SK-N-SH (cell line): ENCODE measurements around the gene TMEM209. TPM values are rescaled to one million over a fixed set of nuclear protein-coding genes. Genes with fewer than 3 reads are reported as not detected.
"Not testable (repeated sequence)": the region's sequence is repeated elsewhere in the genome, so short reads cannot be mapped to it uniquely, and the experiment has no call there.

Experiments used
- CTCF ChIA-PET: fragments of 300-600, 350-600 bp; formaldehyde crosslinking; extraction: SDS; loops from one replicate; lab custom pipeline; 2021; lab: Yijun Ruan, JAX
- POLR2A ChIA-PET: fragments of 350-600 bp; sonication (Branson Sonifier 250); formaldehyde crosslinking; extraction: SDS; loops from one replicate; lab custom pipeline; 2020; ENCODE audit warnings: antibody characterized with exemption, inconsistent platforms; lab: Yijun Ruan, JAX
- DNase-seq: peaks from one replicate; pipeline ENCODE4 v3.0.0; 2012
- H2AFZ ChIP-seq: fragments of 200-600 bp; sonication (generic); 2 replicates; pipeline ENCODE4 v1.8.1; 2016; ENCODE audit warnings: antibody characterized with exemption, mild to moderate bottlenecking, low read depth
- H3F3A ChIP-seq: fragments of 200-600 bp; sonication (generic); replicated peaks from 2 replicates; pipeline ENCODE3; 2016; ENCODE audit warnings: antibody characterized with exemption, mild to moderate bottlenecking; ENCODE audit not compliant: insufficient read depth
- H3K27ac ChIP-seq, 2 experiments: fragments of 200-500 bp in 1 of 2; fragments of 200-600 bp in 1 of 2; sonication (Bioruptor generic) in 1 of 2; sonication (generic), shearing (Covaris generic) in 1 of 2; 2 replicates each; pipeline versions ENCODE4 v1.5.1 to v1.6.1; 2014 to 2016; ENCODE audit warnings: low read depth in 2 of 2, inconsistent platforms in 1 of 2, low read length in 1 of 2, mild to moderate bottlenecking in 1 of 2, mixed read lengths in 1 of 2
- H3K27me3 ChIP-seq: fragments of 200-600 bp; sonication (generic), shearing (Covaris generic); 2 replicates; pipeline ENCODE4 v1.6.1; 2016; ENCODE audit warnings: mixed run types; ENCODE audit not compliant: insufficient read depth
- H3K36me3 ChIP-seq, 2 experiments: fragments of 200-500 bp in 1 of 2; fragments of 200-600 bp in 1 of 2; sonication (Bioruptor generic) in 1 of 2; sonication (generic) in 1 of 2; replicated peaks in 1 of 2; 2 replicates each; pipeline versions ENCODE3 to v1.5.1; 2014 to 2016; ENCODE audit warnings: low read length in 1 of 2, mild to moderate bottlenecking in 1 of 2; ENCODE audit not compliant: insufficient read depth in 2 of 2, control insufficient read depth in 1 of 2
- H3K4me1 ChIP-seq, 2 experiments: fragments of 200-500 bp in 1 of 2; fragments of 200-600 bp in 1 of 2; sonication (Bioruptor generic) in 1 of 2; sonication (generic), shearing (Covaris generic) in 1 of 2; 2 replicates each; pipeline versions ENCODE4 v1.5.1 to v1.6.1; 2014 to 2016; ENCODE audit warnings: low read depth in 1 of 2, low read length in 1 of 2, mixed run types in 1 of 2; ENCODE audit not compliant: insufficient read depth in 2 of 2, control insufficient read depth in 1 of 2
- H3K4me2 ChIP-seq: fragments of 200-600 bp; sonication (generic), shearing (Covaris generic); 2 replicates; pipeline ENCODE4 v1.6.1; 2017; ENCODE audit warnings: mixed run types
- H3K4me3 ChIP-seq, 2 experiments: fragments of 200-500 bp in 1 of 2; fragments of 200-600 bp in 1 of 2; sonication (Bioruptor generic) in 1 of 2; sonication (generic), shearing (Covaris generic) in 1 of 2; 2 replicates each; pipeline versions ENCODE4 v1.5.1 to v1.8.1; 2014 to 2016; ENCODE audit warnings: low read depth in 2 of 2, inconsistent platforms in 1 of 2, low read length in 1 of 2, mild to moderate bottlenecking in 1 of 2, mixed read lengths in 1 of 2, moderate library complexity in 1 of 2
- H3K79me2 ChIP-seq: fragments of 200-600 bp; sonication (generic); 2 replicates; pipeline ENCODE4 v1.8.1; 2017; ENCODE audit warnings: mild to moderate bottlenecking; ENCODE audit not compliant: insufficient read depth
- H3K9ac ChIP-seq: fragments of 200-600 bp; sonication (generic); 2 replicates; pipeline ENCODE4 v1.6.1; 2017; ENCODE audit warnings: mixed run types
- H3K9me2 ChIP-seq: fragments of 200-600 bp; sonication (generic); 2 replicates; pipeline ENCODE4 v1.6.1; 2017; ENCODE audit warnings: mixed run types
- H3K9me3 ChIP-seq: fragments of 200-600 bp; sonication (generic); 2 replicates; pipeline ENCODE4 v1.6.1; 2017; ENCODE audit warnings: mixed run types, mild to moderate bottlenecking, moderate library complexity
- H4K20me1 ChIP-seq: fragments of 200-600 bp; sonication (generic); 2 replicates; pipeline ENCODE4 v1.6.1; 2017; ENCODE audit warnings: mild to moderate bottlenecking, mixed run types; ENCODE audit not compliant: insufficient read depth
- CHD2 ChIP-seq: fragments of 150-350 bp; IDR thresholded peaks from 2 replicates; pipeline ENCODE4 v1.6.1; 2018; ENCODE audit warnings: low read length; ENCODE audit not compliant: partially characterized antibody
- EP300 ChIP-seq, 2 experiments: IDR thresholded peaks; 2 replicates each; pipeline versions ENCODE4 v1.4.0 to v1.6.1; 2012; ENCODE audit warnings: borderline replicate concordance in 1 of 2, low read depth in 1 of 2, low read length in 1 of 2
- FOSL2 ChIP-seq: IDR thresholded peaks from 2 replicates; pipeline ENCODE4 v1.4.0; 2012; ENCODE audit warnings: low read depth, mild to moderate bottlenecking, moderate library complexity, borderline replicate concordance
- FOXJ3 ChIP-seq: sonication (generic); formaldehyde crosslinking; IDR thresholded peaks from 2 replicates; pipeline ENCODE4 v1.5.1; 2020; ENCODE audit warnings: mild to moderate bottlenecking, missing genetic modification reagents
- FOXM1 ChIP-seq: IDR thresholded peaks from 2 replicates; pipeline ENCODE4 v1.4.0; 2012; ENCODE audit warnings: low read depth, mild to moderate bottlenecking
- GABPA ChIP-seq: IDR thresholded peaks from 2 replicates; pipeline ENCODE4 v1.4.0; 2012; ENCODE audit warnings: low read depth, mild to moderate bottlenecking
- JUND ChIP-seq: IDR thresholded peaks from 2 replicates; pipeline ENCODE4 v1.4.0; 2012
- NFIC ChIP-seq: IDR thresholded peaks from 2 replicates; pipeline ENCODE4 v1.4.0; 2012; ENCODE audit warnings: borderline replicate concordance
- PBX3 ChIP-seq: IDR thresholded peaks from 2 replicates; pipeline ENCODE4; 2012
- POLR2AphosphoS5 ChIP-seq: IDR thresholded peaks from 2 replicates; pipeline ENCODE4 v1.6.1; 2012; ENCODE audit warnings: low read depth, low read length
- RXRA ChIP-seq: IDR thresholded peaks from 2 replicates; pipeline ENCODE4 v1.4.0; 2012; ENCODE audit warnings: low read depth, mild to moderate bottlenecking, borderline replicate concordance
- TCF12 ChIP-seq: IDR thresholded peaks from 2 replicates; pipeline ENCODE4 v1.4.0; 2012
- ZBTB33 ChIP-seq: IDR thresholded peaks from 2 replicates; pipeline ENCODE4 v1.4.0; 2012; ENCODE audit warnings: low read depth, borderline replicate concordance
- WGBS: methylation state at CpG from one replicate; pipeline ENCODE4 v1.1.6; 2017; ENCODE audit warnings: low lambda C conversion rate; 5-methylcytosine and 5-hydroxymethylcytosine counted together
- polyA plus RNA-seq, 3 experiments: library from polyadenylated mRNA; depleted of rRNA; stranded (reverse); fragments of >200 nt; gene quantifications; 2 replicates each; pipeline ENCODE4 v1.2.3, GENCODE V29; 2012

The TMEM209 gene
- polyA plus RNA-seq, 1 of the 3 experiments (the other 2 are of a cell fraction): 14.9 TPM

GRCh38 chr7:130227883-130228575 lies 22.8 kb upstream of the TMEM209 start:
- Histone ChIP-seq H3K36me3 (no peaks in the 10 kb centered on the region), H3K9ac (no peak overlapping the region), H3K79me2 (no peaks in the 10 kb centered on the region), H3K9me2 (no peaks in the 10 kb centered on the region), H3K9me3 (no peaks in the 10 kb centered on the region), H4K20me1 (no peaks in the 10 kb centered on the region), H3K4me2 (no peak overlapping the region), H3K4me1 (peaks cover 0 to 11% of the 10 kb centered on the region in 2 experiments; a peak in 2 of 4 replicates), H3F3A (no peaks in the 10 kb centered on the region), H2AFZ (no peak overlapping the region), H3K4me3 (no peak overlapping the region), H3K27me3 (no peaks in the 10 kb centered on the region), H3K27ac (peak overlapping the region in 1 of 2 experiments; percentile 89; a peak in 2 of 4 replicates)
- CTCF ChIA-PET: interaction anchor here (1.4 to 1.5 kb wide), 2 partner anchors 9 to 530 kb away, joined by 4 read pairs; no protein-coding TSS in a partner anchor
- TF ChIP-seq ZBTB33 (no peak), EP300 (IDR thresholded peaks at IDR 0.05; ENCODE audit: borderline replicate concordance in 1 of 2, low read depth in 1 of 2, low read length in 1 of 2) (peak in 1 of 2 experiments; percentile 40; a peak in 1 of 4 replicates), FOXM1 (no peak), POLR2AphosphoS5 (peak; percentile 73), TCF12 (peak; percentile 81), RXRA (0 out of 2 replicates have a peak, but pooled peaks have one; percentile 4)
- DNase-seq: peak; percentile 63
- WGBS: 19% methylated on average over 1 of the region's 1 CpG
- POLR2A ChIA-PET: no interaction called here

- no peak for DNase-seq
- Histone ChIP-seq H3K36me3 (no peaks in the 10 kb centered on the region), H3K4me3 (no peak overlapping the region), H3K9me2 (no peaks in the 10 kb centered on the region), H3K9me3 (no peaks in the 10 kb centered on the region), H3K4me2 (no peak overlapping the region), H3K9ac (no peak overlapping the region), H4K20me1 (no peaks in the 10 kb centered on the region), H2AFZ (no peak overlapping the region), H3F3A (no peaks in the 10 kb centered on the region), H3K27ac (no peak overlapping the region), H3K4me1 (peaks cover 0 to 11% of the 10 kb centered on the region in 2 experiments; a peak in 2 of 4 replicates), H3K79me2 (no peaks in the 10 kb centered on the region), H3K27me3 (no peaks in the 10 kb centered on the region)
- ChIA-PET POLR2A (no interaction called here), CTCF (no interaction called here)
- TF ChIP-seq CHD2: no peak
- TF ChIP-seq GABPA: no peak
- TF ChIP-seq FOXJ3: no peak
- 100% methylated on average over 1 of the region's 1 CpG for WGBS
These were observed 21.1 kb upstream of the TMEM209 start for GRCh38 chr7:130226333-130226732.

- CTCF ChIA-PET, H3K9me2 ChIP-seq, DNase-seq, H4K20me1 ChIP-seq, H3K27ac ChIP-seq, H2AFZ ChIP-seq, H3K4me2 ChIP-seq, H3K36me3 ChIP-seq, H3K9me3 ChIP-seq, H3K9ac ChIP-seq, H3K79me2 ChIP-seq, H3K27me3 ChIP-seq, H3K4me3 ChIP-seq, H3F3A ChIP-seq: not testable (repeated sequence)
- TF ChIP-seq PBX3: peak; percentile 48
- TF ChIP-seq JUND: peak; percentile 25; the same call in 1 of the 2 replicates
- TF ChIP-seq FOSL2: 0 out of 2 replicates have a peak, but pooled peaks have one; percentile 23
- peak; percentile 44; the same call in 1 of the 2 replicates for TF ChIP-seq NFIC
- TF ChIP-seq RXRA: 0 out of 2 replicates have a peak, but pooled peaks have one; percentile 18
- peak; percentile 41; the same call in 1 of the 2 replicates for TF ChIP-seq TCF12
- POLR2A ChIA-PET: interaction anchor here (0.6 kb wide), 1 partner anchor 14 kb away, joined by 5 read pairs; no protein-coding TSS in a partner anchor
- WGBS: 35% methylated on average over 3 of the region's 3 CpGs
- peaks cover 0 to 11% of the 10 kb centered on the region in 2 experiments; a peak in 2 of 4 replicates for H3K4me1 ChIP-seq
These were observed 19.7 kb upstream of the TMEM209 start for GRCh38 chr7:130224923-130225322.
